ENCODE data around the gene CACNA1G.

DNA sequence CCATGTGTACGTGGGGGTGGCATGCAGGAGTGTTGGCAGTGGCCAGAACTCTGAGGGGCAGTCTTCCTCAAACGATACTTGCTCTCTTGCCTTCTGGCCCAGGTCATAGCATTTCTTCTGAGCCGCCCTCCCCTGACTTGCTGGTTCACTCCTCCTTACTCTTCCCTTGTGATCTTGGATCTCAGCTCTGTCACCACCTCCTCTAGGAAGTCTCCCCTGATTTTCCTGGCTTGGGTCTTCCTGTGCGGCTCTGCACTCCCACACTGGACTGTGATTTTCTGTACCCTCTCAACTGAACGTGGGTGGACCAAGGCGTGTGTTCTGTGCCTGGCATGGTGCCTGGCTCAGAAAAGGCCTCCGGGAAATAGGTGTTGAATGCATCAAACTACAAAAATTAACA, 25.1 kb upstream of the CACNA1G start:
- no peak for TF ChIP-seq EZH2 (IDR thresholded peaks at IDR 0.05)
- TF ChIP-seq, protein P1, sequence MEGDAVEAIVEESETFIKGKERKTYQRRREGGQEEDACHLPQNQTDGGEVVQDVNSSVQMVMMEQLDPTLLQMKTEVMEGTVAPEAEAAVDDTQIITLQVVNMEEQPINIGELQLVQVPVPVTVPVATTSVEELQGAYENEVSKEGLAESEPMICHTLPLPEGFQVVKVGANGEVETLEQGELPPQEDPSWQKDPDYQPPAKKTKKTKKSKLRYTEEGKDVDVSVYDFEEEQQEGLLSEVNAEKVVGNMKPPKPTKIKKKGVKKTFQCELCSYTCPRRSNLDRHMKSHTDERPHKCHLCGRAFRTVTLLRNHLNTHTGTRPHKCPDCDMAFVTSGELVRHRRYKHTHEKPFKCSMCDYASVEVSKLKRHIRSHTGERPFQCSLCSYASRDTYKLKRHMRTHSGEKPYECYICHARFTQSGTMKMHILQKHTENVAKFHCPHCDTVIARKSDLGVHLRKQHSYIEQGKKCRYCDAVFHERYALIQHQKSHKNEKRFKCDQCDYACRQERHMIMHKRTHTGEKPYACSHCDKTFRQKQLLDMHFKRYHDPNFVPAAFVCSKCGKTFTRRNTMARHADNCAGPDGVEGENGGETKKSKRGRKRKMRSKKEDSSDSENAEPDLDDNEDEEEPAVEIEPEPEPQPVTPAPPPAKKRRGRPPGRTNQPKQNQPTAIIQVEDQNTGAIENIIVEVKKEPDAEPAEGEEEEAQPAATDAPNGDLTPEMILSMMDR (IDR thresholded peaks at IDR 0.05) = no peak
